Measurements from ENCODE around the gene PDIA6. TPM values are rescaled to one million over a fixed set of nuclear protein-coding genes. Genes with fewer than 3 reads are reported as not detected.
"Not testable (repeated sequence)": the region's sequence is repeated elsewhere in the genome, so short reads cannot be mapped to it uniquely, and the experiment has no call there.

The PDIA6 gene
- total RNA-seq, 2 donors from 2014 or later = 113 to 141 TPM

DNA sequence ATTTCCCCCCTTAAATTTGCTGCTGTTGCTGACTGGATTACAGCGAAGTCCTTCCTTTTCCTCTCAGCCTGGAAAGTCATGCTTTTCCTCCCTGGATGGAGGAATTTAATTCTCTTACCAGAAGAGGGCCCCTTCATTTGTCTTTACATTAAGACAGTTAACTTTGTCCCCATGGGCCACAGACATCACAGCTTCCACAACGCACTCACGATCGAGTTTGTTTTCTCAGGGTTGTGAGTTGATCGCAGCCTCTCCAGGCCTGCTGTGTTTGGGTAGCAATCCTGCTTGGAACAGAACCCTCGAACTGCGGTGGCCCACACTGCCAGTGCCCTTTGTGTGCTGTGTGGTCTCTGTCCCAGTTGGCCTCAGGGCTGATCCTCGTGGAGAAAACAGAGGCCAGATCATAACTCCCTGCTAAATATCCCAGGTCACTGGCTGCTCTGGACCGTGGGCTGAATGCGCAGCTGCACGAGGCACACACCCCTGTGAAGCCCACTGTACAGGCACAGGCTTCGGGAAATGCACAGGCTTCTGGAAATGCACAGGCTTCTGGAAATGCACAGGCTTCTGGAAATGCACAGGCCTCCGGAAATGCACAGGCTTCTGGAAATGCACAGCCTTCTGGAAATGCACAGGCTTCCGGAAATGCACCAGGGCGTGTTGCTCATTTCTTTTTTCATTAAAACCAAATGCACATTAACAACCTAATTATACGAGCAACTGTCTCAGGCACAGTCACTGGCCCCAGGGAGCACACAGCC, 2.2 kb upstream of the PDIA6 start:
- Histone ChIP-seq H3K4me3 (no peak overlapping the region), H3K27ac (no peak overlapping the region), H3K36me3 (replicated peaks in 1 of 2; ENCODE audit: insufficient read depth in 1 of 2, low read depth in 2 of 2) (no peaks in the 10 kb centered on the region), H3K9me3 (no peaks in the 10 kb centered on the region), H3K4me1 (peaks cover 23% of the 10 kb centered on the region), H3K27me3 (no peaks in the 10 kb centered on the region)
- ATAC-seq = no peak
- 69 to 81% methylated on average over 14 to 16 of the region's 16 CpGs for WGBS, 2 donors
- DNase-seq = no peak
- TF ChIP-seq POLR2A (IDR thresholded peaks at IDR 0.05) = no peak
- TF ChIP-seq, protein P1, sequence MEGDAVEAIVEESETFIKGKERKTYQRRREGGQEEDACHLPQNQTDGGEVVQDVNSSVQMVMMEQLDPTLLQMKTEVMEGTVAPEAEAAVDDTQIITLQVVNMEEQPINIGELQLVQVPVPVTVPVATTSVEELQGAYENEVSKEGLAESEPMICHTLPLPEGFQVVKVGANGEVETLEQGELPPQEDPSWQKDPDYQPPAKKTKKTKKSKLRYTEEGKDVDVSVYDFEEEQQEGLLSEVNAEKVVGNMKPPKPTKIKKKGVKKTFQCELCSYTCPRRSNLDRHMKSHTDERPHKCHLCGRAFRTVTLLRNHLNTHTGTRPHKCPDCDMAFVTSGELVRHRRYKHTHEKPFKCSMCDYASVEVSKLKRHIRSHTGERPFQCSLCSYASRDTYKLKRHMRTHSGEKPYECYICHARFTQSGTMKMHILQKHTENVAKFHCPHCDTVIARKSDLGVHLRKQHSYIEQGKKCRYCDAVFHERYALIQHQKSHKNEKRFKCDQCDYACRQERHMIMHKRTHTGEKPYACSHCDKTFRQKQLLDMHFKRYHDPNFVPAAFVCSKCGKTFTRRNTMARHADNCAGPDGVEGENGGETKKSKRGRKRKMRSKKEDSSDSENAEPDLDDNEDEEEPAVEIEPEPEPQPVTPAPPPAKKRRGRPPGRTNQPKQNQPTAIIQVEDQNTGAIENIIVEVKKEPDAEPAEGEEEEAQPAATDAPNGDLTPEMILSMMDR (IDR thresholded peaks at IDR 0.05) = no peak
- intact Hi-C loops (cut with DNase I) = no loop called here

DNA sequence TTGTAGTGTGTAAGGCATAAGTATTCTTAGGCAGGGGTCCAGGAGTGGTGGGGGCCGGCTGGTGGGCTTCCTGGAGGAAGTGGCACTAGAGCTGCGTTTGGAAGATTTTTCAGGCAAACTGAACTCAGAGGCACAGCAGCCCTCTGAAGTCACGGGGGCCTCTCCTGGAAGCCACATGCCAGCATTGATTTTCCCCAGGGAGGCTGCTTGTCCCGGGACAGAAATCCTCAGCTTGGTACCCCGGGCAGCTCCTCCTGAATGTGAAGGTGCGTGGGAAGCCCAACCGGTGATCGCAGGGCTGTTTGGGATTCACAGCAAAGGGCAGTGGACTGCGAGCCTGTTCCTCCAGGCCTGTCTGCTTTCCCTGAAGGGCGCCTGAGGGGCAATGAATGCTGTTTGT, 1.6 kb upstream of the PDIA6 start:
- WGBS, 2 donors = 55 to 56% methylated on average over 10 of the region's 10 CpGs
- Histone ChIP-seq H3K4me1 (peaks cover 27% of the 10 kb centered on the region), H3K27me3 (no peaks in the 10 kb centered on the region), H3K4me3 (no peak overlapping the region), H3K36me3 (replicated peaks in 1 of 2; ENCODE audit: insufficient read depth in 1 of 2, low read depth in 2 of 2) (no peaks in the 10 kb centered on the region), H3K9me3 (no peaks in the 10 kb centered on the region), H3K27ac (no peak overlapping the region)
- DNase-seq (no peak), ATAC-seq (no peak)
- TF ChIP-seq, protein P1 (IDR thresholded peaks at IDR 0.05) = no peak
- no peak for TF ChIP-seq POLR2A (IDR thresholded peaks at IDR 0.05)
- intact Hi-C loops (cut with DNase I) = no loop called here

DNA sequence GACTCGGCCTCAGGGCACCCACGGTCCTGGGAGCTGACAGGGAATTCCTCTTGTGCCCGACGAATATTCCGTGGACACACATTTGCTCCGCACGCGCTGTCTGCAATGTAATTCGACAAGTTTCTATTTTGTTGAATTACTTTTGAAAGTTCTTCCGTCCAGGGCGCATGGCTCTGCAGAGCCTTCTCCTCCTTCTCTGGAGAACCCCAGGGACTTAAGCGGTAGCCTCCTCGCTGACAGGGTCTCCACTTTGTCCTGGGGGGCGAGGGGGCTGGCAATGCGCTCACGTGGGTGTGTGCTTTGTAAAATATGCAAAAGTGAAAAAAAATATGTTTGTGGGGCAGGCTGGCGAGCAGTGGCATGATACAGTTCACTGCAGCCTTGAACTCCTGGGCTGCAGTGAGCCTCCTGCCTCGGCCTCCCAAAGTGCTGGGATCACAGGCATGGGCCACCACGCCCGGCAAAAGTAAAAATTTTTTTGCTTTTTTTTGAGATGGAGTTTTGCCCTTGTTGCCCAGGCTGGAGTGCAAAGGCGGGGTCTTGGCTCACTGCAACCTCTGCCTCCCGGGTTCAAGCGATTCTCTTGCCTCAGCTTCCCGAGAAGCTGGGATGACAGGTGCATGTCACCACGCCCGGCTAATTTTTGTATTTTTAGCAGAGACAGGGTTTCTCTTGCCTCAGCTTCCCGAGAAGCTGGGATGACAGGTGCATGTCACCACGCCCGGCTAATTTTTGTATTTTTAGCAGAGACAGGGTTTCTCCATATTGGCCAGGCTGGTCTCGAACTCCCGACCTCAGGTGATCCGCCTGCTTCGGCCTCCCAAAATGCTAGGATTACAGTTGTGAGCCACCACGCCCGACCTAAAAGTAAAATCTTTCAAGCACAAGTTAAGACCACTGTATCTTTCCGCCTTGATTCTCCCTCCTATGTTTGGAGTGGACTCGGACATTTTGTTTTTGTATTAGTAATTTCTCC, 866 bp upstream of the PDIA6 start:
- peak overlapping the region in 1 of 2 donors; percentile 51 for H3K4me3 ChIP-seq
- WGBS, 2 donors = 53 to 55% methylated on average over 35 to 37 of the region's 37 CpGs
- H3K9me3 ChIP-seq; H3K36me3 ChIP-seq (replicated peaks in 1 of 2; ENCODE audit: insufficient read depth in 1 of 2, low read depth in 2 of 2); intact Hi-C loops (cut with DNase I); DNase-seq; H3K27me3 ChIP-seq: not testable (repeated sequence)
- ATAC-seq = peak; percentile 34
- H3K27ac ChIP-seq = peak overlapping the region; percentile 71 to 96 (median 92)
- peaks cover 32% of the 10 kb centered on the region for H3K4me1 ChIP-seq

DNA sequence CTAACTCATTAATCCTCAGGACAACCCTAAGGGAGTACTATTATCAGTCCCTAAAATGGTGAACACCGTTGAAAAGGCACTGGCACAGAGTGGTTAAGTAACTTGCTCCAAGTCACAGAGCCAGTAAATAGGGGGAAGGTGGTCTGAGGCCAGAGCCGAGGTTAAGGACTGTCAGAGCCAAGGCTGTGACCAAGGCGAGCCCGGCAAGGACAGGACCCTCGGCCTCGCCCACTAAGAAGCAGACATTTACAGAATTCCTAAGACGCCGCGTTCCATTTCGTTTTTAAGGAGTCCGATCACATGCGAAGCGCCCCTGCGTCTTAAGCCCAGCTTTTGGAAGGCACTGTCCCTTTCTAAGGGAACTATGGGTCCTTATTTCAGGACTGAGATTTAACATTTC, 1.1 kb downstream of the PDIA6 start:
- no peak for DNase-seq
- H3K4me1 ChIP-seq = peaks cover 44% of the 10 kb centered on the region
- intact Hi-C loops (cut with DNase I) = no loop called here
- no peaks in the 10 kb centered on the region for H3K27me3 ChIP-seq
- H3K9me3 ChIP-seq = no peaks in the 10 kb centered on the region
- no peak for ATAC-seq
- peak overlapping the region in 3 of 4 donors; percentile 89 to 96 (median 95) for H3K27ac ChIP-seq
- no peaks in the 10 kb centered on the region for H3K36me3 ChIP-seq (replicated peaks in 1 of 2; ENCODE audit: insufficient read depth in 1 of 2, low read depth in 2 of 2)
- TF ChIP-seq POLR2A (IDR thresholded peaks at IDR 0.05) = no peak
- TF ChIP-seq, protein P1 (IDR thresholded peaks at IDR 0.05) = no peak
- H3K4me3 ChIP-seq = peak overlapping the region; percentile 73 to 90
- WGBS, 2 donors = 5 to 23% methylated on average over 12 to 14 of the region's 14 CpGs

All from body of pancreas (tissue), 4 donors.